Activated CD4-positive, CD25-positive, alpha-beta regulatory T cell treated with anti-CD3 and anti-CD28 coated beads, Interleukin-2, amount 50 U/mL, for 16 hours (primary cell): ENCODE measurements around the gene CDCA7L.
A peak's percentile ranks its signal among the peaks of the same experiment; 100 is the strongest.
"Not testable (repeated sequence)": the region's sequence is repeated elsewhere in the genome, so short reads cannot be mapped to it uniquely, and the experiment has no call there.

ENCODE experiments used
- DNase-seq: peaks from one replicate; pipeline ENCODE4 v3.0.0-alpha.2; 2020; ENCODE audit warnings: low read depth, low spot score

The CDCA7L gene

DNA sequence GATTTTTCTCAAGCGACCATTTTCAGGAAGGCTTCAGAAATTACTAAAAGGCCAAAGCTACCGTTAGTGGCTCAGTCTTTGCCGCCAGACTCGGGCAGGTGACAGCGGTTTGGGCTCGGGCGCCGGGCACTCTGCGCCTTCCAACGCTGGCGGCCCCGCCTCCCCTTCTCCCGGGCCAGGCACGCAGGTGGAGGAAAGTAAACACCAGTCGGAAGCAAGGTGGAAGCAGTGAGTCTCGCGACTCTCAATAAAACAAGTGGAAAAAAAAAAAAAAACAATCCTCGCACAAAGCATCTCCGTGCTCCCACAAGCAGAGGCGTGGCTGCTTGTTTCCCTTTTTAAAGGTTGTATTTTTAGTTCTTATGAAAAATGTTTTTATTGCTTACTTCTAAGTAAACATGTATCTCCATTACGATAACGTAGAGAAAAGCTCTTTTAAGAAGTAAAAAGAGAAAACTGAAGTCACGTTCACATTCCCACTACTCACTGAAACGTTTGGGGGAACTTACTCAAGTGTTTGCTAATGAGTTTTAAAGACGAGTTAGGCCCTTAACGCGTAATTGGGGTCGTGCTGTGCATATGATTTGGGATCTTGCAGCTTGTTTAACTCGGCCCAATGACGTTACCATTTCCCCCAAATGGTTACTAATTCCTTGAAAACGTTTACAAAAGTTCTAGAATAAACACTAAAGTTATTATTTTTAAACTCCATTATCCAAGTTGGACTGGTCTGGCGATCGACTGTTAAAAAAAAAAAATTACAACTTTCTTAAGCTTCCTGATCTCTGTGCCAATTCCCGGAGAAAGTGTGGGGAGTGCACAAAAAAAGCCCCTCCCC, 864 bp downstream of the CDCA7L start:
- DNase-seq = no peak

DNA sequence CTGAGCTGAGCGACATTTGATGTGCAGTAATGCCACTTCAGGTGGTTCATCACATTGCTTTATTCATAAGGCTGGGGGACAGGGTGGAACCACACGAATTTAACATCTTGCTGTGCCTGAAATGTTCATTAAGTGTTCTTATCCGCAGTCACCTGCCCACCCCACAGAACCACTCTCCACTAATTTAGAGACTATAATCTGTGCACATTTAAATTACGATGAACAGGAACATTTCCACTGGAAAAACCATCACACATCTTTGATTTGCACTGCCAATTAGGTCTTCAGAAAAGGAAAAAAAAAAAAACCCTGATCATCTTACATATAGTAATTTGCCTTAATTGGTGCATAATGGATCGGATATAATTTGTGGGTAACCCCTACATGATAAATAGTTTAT, 2.3 kb downstream of the CDCA7L start:
- DNase-seq = no peak

DNA sequence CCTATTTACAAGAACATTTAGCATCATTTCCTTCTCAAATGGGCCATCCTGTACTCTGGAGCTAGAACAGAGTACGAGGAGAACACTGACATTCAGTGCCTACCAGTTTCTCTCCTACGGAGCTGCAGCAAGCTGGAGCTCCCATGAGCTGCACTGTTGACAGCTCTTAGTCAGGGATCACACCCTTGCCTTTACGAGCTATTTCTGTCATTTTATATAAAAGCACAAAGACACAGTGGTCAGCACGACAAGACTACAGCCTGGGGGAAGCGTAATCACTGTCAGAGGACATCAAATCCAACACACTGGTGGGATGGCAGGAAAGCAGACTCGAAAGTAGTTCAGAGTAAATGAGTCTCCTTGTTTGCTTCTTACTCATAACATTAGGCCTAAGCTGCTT, 2.7 kb downstream of the CDCA7L start:
- DNase-seq = no peak

DNA sequence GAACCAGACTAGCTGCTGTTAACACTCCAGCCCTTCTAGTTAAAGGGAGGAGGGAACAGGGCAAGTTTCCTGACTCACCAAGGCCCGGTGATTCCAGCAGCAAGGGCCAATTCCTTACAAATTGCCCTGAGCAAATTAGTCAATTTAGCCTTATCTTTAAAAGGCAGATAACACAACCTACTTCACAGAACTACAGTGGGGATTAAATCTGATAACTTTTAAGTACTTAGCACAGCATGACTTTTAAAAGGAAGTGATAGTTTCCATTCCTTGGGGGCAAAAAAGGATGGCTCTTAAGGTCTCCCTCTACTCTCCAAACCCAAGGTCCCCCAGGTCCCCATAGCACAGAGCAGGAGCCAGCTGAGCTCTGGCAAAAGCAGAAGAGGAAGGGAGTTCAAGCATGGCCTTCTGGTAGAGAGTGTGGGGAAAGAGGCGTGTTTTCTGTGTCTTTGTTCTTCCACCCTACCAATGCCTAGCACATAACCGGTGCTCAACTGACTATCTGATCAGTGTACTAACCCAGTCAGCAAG, 4.0 kb downstream of the CDCA7L start:
- DNase-seq = no peak

DNA sequence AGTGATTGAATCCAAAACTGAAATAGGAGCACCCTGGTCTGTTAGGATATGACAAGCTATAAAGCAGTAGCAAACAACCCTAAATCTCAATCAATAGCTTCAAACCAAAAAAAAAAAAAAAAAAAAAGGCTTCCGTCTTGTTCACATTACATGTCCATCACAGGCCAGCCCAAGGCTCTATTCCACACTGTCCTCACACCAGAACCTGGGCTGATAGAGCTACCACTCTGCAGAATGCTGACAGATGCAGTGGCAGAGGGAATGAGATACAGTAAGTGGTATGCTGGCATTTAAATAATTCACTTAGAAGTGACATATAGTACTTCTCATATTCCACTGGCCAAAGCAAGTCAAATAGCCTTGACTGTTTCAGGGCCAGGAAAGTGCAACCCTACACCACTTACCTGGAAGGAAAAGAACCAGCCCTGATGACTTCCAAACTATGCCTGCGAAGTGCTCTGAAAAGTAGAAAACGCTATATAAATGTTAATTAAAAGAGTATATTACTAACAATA, 5.8 kb downstream of the CDCA7L start:
- DNase-seq = no peak

DNA sequence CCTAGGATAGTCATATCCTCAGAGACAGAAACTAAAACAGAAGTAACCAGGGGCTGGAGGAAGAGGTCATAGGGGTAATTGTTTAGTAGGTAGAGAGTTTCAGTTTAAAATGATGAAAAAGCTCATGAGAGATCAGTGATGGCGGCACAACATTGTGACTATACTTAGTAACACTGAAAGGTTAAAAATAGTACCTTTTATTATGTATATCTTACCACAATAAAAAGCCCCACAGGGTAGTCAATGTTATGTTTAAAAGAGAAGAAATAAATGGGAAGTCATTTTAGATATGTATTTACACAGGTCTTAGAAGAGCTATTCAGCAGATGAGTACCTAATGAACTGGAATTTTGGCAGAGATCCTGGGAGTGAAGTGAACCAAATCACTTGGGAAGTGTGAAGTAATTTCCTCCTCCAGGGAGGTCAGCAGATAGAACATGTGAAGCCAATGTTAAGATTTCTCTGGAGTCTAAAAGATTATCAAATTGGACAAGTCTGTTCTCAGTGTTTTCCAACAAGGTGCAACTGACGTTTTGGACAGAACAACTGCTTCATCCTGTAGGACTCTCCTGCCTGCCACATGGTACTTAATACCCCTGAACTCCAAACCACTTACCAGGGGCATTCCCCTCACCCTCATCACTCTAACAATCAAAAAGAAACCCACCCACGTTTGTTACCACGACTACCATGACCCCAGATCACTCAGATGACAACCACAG, 6.4 kb downstream of the CDCA7L start:
- DNase-seq = peak; percentile 13

DNA sequence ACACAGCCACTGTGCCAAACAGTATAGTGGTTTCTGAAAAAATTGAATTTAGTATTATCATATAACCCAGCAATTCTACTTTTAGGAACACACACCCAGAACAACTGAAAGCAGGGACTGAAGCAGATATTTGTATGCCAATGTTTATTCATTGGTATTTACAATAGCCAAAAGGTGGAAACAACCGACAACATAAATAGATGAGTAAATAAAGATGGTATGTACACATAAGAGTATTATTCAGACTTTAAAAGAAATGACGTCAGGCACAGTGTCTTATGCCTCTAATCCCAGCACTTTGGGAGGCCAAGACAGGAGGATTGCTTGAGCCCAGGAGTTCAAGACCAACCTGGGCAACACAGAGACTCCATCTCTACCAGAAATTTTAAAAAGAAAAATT, 7.2 kb downstream of the CDCA7L start:
- DNase-seq = no peak

DNA sequence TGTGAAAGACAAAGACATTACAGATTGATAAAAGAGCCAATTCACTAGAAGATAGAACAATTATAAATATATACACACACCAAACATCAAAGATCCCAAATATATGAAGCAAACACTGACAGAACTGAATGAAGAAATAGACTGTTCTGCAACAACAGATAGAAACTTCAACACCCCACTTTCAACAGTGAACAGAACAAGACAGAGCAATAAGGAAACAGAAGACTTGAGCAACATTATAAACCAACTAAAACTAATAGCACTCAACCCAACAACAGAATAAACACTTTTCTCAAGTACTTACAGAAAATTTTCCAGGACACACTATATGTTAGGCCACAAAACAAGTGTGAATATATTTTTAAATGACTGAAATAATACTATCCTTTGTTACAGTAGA, 10.9 kb downstream of the CDCA7L start:
- no peak for DNase-seq

DNA sequence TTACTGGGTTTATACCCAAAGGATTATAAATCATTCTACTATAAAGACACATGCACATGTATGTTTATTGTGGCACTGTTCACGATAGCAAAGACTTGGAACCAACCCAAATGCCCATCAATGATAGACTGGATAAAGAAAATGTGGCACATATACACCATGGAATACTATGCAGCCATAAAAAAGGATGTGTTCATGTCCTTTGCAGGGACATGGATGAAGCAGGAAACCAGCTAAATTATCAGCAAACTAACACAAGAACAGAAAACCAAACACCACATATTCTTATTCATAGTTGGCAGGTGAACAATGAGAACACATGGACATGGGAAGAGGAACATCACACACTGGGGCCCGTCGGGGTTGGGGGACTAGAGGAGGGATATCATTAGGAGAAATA, 12.4 kb downstream of the CDCA7L start:
- DNase-seq = not testable (repeated sequence)

DNA sequence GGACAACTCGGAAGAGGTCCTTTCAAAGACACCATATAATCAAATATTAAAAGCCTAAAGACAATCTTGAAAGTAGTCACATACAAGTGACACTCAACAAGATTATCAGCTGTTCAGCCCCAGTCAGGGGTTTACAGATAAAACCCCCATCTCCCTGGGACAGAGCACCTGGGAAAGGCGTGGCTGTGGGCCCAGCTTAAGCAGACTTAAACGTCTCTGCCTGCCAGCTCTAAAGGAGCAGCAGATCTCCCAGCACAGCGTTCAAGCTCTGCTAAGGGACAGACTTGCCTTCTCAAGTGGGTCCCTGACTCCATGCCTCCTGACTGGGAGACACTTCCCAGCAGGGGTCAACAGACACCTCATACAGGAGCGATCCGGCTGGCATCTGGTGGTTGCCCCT, 18.0 kb downstream of the CDCA7L start:
- no peak for DNase-seq

DNA sequence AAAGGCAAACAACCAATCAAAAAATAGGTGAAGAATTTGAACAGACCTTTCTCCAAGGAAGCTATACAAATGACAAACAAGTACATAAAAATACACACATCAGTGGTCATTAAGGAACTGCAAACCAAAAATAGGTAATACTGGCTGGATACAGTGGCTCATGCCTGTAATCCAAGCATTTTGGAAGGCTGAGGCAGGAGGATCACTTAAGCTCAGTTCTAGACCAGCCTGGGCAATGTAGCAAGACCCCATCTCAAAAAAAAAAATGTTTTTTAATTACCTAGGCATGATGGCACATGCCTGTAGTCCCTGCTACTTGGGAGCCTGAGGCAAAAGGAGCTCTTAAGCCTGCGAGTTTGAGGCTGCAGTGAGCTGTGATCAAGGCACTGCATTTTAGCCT, 19.3 kb downstream of the CDCA7L start:
- DNase-seq = no peak

DNA sequence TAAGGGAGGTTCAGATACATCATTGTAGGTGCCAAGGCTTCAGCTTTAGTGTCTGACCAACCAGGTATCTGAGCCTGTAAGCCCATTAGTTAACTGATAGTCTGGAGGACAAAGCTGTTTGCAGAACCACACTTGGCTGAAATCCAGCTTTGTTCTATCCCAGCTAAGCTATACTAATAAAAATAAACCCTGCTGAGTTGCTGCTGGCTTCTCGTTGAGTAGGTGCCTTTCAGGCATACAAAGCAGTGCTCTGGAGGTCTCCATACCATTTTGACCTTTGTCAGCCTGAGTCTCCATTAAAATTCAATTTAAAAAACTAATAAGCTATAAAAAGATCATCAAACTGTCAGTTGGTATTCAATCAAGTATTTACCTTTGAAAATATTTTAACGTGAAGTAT, 22.0 kb downstream of the CDCA7L start:
- no peak for DNase-seq

DNA sequence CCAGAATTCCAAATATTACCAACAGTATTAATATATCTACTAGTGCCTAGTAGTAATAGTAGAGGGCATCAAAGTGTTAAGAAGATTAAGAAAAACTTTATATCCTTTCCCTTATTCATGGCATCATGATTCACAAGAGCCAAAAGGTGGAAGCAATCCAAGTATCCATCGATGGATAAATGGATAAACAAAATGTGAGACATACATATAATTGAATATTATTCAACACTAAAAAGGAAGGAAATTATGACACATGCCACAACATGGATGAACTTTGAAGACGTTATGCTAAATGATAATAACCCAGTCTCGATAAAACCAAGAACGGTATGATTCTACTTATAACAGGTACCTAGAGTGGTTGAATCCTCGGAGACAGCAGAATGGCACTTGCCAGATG, 23.1 kb downstream of the CDCA7L start:
- DNase-seq = no peak

DNA sequence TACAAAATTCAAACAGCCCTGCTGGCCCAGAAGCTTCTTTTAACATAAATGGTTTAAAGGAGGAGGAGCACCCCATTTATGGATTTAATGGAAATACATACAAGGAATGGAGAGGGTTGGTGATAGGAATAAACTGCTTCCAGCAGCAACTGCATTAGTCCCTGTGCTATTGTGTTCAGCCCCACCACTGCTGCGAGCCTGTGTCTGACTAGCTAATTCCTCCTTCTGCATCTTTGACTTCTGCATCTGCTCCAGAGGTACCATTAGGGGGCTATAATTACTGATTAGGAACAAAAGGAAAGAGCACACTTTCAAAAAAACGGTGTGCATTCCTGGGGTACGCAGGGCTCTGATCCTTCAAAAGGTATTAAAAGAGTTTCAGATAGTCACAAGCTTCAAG, 24.8 kb downstream of the CDCA7L start:
- no peak for DNase-seq

DNA sequence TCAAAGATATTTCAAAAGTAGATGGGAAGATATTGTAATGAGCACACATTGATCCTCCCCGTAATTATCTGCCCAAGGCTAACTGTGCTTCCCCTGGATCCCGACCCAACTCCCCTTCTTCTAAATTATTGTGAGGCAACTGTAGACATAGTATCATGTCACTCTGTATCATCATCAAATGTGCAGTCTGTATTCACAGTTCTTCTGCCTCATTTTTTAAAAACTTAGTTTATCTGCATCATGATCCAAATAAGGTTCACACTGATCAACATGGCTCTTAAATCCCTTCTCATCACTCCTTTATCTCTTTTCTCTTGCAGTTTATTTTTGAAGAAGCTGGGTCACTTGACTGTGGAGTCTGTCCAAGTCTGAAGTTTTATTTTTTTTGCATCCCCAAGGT, 27.5 kb downstream of the CDCA7L start:
- DNase-seq = no peak

DNA sequence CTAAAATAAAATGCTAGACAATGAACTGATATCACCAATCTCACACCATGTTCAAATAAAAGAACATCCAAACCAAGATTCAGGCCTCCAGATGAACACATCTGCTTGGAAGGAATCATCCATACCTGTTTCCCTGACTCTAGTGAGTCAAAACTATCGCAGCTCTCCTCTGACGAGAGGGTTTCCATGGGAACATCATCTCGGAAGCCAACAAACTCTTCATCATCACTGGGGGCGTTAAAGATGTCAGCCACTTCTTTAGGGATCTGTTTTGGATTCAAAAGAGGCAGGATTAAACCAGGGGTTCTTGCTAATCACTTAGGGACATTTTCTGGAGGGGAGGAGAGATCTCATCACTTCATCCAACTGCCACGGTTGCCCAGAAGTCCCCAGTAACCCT, 29.1 kb downstream of the CDCA7L start:
- DNase-seq = no peak

DNA sequence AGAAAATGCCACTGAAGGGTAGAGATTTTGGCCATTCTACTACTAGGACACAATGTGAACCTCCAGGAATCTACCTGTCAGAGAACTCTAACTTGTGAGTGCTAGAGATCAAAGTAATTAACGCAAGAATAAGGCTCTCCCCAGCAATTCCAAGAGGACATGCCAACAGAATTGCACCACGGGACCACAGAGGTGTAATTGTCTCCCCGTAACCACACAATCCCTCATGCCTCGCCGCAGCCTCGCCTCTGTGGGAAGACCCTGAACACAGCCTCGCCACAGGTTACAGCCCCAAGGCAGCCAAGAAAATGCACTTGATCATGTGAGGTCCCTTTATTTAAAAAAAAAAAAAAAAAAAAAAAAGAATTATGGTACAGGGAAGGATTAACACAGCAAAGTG, 29.5 kb downstream of the CDCA7L start:
- DNase-seq = no peak

DNA sequence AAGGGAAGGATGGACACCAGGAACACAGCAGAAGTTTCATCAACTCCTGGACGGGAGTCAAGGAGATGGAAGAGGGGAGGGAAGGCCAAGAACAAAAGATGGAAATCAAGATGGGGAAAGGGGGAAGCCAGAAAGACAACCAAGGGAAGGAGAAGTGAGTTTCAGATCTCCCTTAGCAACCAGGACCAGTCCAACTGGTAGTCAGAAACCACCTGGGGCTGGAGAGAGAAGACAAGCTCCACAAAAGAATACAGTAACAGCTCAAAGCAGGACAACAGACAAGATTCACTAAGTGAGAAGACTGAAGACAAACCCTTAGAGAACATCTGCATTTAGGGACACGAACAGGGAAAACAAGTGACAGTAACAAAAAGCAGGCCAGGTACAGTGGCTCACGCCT, 30.6 kb downstream of the CDCA7L start:
- DNase-seq = no peak

DNA sequence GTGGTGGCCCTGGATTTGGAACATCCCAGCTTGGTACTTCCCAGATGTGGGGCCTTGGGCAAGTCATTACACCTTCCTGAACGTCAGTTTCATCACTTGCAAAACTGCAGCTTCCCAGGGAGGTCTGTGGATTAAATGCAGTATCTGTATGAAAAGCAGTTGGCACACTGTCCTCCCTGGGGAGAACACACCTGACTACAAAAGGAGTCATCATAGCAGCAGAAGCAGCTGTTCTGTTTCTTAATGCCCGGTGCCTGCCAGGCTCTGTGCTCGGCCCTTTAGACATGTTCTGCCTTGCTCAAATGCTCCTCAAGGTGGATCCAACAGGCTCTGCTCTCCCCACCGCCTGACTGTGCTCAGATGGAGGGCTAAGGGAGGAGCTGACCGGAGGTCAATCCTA, 31.0 kb downstream of the CDCA7L start:
- DNase-seq = no peak

DNA sequence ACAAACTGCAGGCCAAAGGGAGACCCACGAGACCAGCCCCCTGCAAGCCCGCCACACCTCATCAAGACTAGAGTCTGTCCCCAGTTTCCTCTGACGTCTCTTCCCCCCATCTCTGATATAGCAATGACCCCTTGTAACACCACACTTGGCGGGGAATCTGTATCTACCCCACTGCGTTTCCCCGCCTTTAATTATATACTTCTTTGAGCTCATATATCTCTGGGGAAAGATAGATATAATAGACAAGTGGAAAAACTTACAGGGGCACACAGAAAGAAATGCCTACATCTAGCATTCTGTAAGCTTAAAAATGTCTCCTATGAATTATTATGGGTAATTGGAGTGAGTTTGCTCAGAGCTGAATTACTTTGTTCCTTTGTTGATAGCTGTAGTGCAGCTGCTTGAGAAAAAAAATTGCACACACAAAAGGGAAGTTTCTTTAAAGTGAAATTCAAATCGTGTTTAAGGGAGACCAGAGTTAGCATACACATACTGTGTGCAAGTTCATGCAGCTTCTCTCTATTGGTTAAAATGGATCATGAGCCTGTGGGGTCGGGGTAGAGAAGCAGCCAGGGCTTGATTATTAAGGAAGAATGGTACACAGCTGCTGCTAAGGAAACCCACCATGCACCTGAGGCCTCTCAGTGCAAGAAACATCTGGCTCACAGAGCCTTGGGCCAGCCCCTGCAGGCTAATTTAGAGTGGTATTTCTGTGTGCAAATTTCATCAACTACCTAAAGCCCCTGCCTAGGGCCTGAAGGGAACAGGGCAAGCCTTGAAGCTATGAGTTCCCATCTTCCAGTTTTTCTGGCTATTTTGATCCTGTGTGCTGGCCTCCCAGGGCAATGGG, 32.5 kb downstream of the CDCA7L start:
- no peak for DNase-seq

DNA sequence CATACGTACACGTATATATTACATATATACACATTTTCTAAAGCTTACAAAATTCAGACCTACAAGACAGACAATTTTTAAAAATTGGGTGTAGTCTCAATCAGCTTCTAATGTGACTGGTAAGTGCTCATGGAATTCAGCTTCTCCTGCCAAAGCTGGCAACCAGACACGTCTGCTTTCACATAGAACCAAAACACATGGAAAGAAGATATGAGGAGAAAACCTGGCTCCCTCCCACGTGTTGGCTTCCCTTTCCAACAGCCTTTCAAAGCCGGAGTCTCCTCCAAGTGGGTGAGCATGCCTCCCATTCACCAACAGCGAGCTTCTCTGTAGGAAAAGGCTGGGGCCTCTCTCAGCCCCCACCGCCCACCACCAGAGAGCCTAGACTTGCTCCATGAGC, 33.4 kb downstream of the CDCA7L start:
- DNase-seq = no peak

DNA sequence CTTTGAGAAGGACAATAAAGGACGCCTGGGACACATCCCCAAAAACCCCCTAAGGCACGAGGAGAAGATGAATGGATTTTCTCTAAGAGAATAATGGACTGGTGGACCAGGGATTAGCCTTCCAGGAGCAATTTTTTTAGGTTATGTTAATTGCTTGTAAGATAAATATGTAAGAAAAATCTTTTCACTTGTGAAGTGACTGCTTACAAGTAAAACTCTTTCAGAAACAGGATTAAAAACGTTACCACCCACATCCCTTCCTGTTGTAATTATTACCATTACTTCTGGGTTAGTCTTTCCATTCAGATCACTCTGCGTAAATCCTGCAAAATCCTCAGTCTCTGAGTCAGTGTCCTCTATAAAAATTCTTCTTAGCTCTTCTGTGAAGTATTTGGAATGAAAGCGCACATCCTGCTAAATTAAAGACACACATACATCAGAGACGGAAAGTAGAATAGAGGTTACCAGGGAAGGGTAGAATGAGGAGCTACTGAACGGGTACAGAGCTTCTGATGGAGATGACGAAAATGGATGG, 34.3 kb downstream of the CDCA7L start:
- DNase-seq = no peak
